HL-60 (cell line): ENCODE measurements around the gene MYPN.

Experiments
- DNase-seq, 2 experiments: peaks; one replicate each; pipeline ENCODE4 v3.0.0-alpha.2; 2010 to 2020; ENCODE audit warnings: low read depth in 1 of 2, low spot score in 1 of 2
- H3K27ac ChIP-seq: fragments of 250-450 bp; sonication (Bioruptor Pico); replicated peaks from 2 replicates; pipeline ENCODE4 v1.5.1; 2020; ENCODE audit warnings: mild to moderate bottlenecking, moderate library complexity
- H3K27me3 ChIP-seq: fragments of 250-450 bp; sonication (Bioruptor Pico); 2 replicates; pipeline ENCODE4 v1.5.1; 2021; ENCODE audit warnings: mild to moderate bottlenecking, moderate library complexity; ENCODE audit not compliant: insufficient read depth, poor library complexity, severe bottlenecking
- H3K4me3 ChIP-seq: replicated peaks from 2 replicates; pipeline ENCODE4 v1.5.1; 2011; ENCODE audit warnings: mild to moderate bottlenecking, control low read depth, low read length; ENCODE audit not compliant: insufficient read depth
- CTCF ChIP-seq: IDR thresholded peaks from one replicate; pipeline ENCODE4 v1.5.1; 2011; ENCODE audit warnings: low read length, control low read depth, inconsistent platforms; ENCODE audit not compliant: insufficient read depth
- GABPA ChIP-seq: IDR thresholded peaks from 2 replicates; pipeline ENCODE4 v1.6.1; 2012; ENCODE audit warnings: low read depth
- POLR2AphosphoS5 ChIP-seq: IDR thresholded peaks from 2 replicates; pipeline ENCODE4 v1.6.1; 2012; ENCODE audit warnings: low read depth
- REST ChIP-seq: IDR thresholded peaks from 2 replicates; pipeline ENCODE4 v1.6.1; 2012; ENCODE audit warnings: low read depth; ENCODE audit not compliant: insufficient replicate concordance
- SPI1 ChIP-seq: IDR thresholded peaks from 2 replicates; pipeline ENCODE4 v1.6.1; 2012; ENCODE audit warnings: low read depth, mild to moderate bottlenecking, borderline replicate concordance

The MYPN gene

GRCh38 chr10:68138526-68138925, 29.2 kb downstream of the MYPN start:
- H3K27me3 ChIP-seq = no peaks in the 10 kb centered on the region
- no peak for DNase-seq
- H3K27ac ChIP-seq = no peak overlapping the region
- no peak for TF ChIP-seq REST
- TF ChIP-seq GABPA = no peak
- TF ChIP-seq SPI1 = no peak
- H3K4me3 ChIP-seq = no peak overlapping the region

- Histone ChIP-seq H3K27ac (no peak overlapping the region), H3K27me3 (no peaks in the 10 kb centered on the region), H3K4me3 (no peak overlapping the region)
- no peak for DNase-seq
- TF ChIP-seq POLR2AphosphoS5 = no peak
- no peak for TF ChIP-seq REST
- TF ChIP-seq GABPA = no peak
- TF ChIP-seq CTCF = no peak
- no peak for TF ChIP-seq SPI1
Measured at GRCh38 chr10:68139448-68140272, 30.4 kb downstream of the MYPN start.

GRCh38 chr10:68142761-68143160, 33.5 kb downstream of the MYPN start:
- no peak for TF ChIP-seq GABPA
- no peak for TF ChIP-seq REST
- no peak for TF ChIP-seq POLR2AphosphoS5
- no peak for TF ChIP-seq CTCF
- TF ChIP-seq SPI1 = no peak
- no peak for DNase-seq
- H3K4me3 ChIP-seq = no peak overlapping the region
- no peak overlapping the region for H3K27ac ChIP-seq
- no peaks in the 10 kb centered on the region for H3K27me3 ChIP-seq
